Lower leg skin (tissue), 4 donors: ENCODE results near the gene RTL3. TPM values are rescaled to one million over a fixed set of nuclear protein-coding genes. Genes with fewer than 3 reads are reported as not detected.

ENCODE experiments used
- DNase-seq, 2 donors: peaks; one replicate each; pipeline ENCODE4 v3.0.0-alpha.2; 2019; ENCODE audit warnings: low spot score in 2 of 2
- H3K4me3 ChIP-seq: fragments of 200-600 bp; sonication (generic); 2 replicates; pipeline ENCODE4 v1.5.1; 2017; ENCODE audit warnings: mild to moderate bottlenecking, low read depth; ENCODE audit not compliant: poor library complexity, severe bottlenecking
- POLR2A ChIP-seq, 2 donors: fragments of 450-650 bp; IDR thresholded peaks; one replicate each; pipeline ENCODE4 v1.6.1; 2016 to 2017; ENCODE audit warnings: antibody characterized with exemption in 2 of 2, mild to moderate bottlenecking in 1 of 2, moderate library complexity in 1 of 2
- WGBS, 2 donors: methylation state at CpG; one replicate each; pipeline ENCODE4 v1.1.5; 2018; 5-methylcytosine and 5-hydroxymethylcytosine counted together
- intact Hi-C: fragments of 100-400 bp; cut with DNase I; formaldehyde crosslinking; loops from one replicate; pipeline ENCODE4 v1.15.0; 2023; ENCODE audit warnings: low total_unique reads
- total RNA-seq, 4 donors: library from RNA; depleted of rRNA; stranded (reverse); fragments of >200 nt; gene quantifications; one replicate each; pipeline ENCODE4 v1.1.0, GENCODE V29; 2016

RTL3 gene
- total RNA-seq, 4 donors from 2014 or later = 0.10 to 0.49 TPM; not detected in 2

GRCh38 chrX:78614264-78614663, 44.9 kb downstream of the RTL3 start:
- intact Hi-C loops = no loop called here
- no peak for DNase-seq
- TF ChIP-seq POLR2A (IDR thresholded peaks at IDR 0.05) = no peak
- 37 to 50% methylated on average over 1 of the region's 1 CpG for WGBS, 2 donors
- H3K4me3 ChIP-seq = no peak overlapping the region

Other genes with a start within 250 kb of the RTL3 start
- gene LPAR4, start 88.4 kb upstream of the RTL3 start, total RNA-seq = under 1 TPM in 1 of 4 donors, not detected in 3; 0.34 TPM